Lower leg skin (tissue), 3 donors: ENCODE measurements around the gene CAP1.

Experiments used
- POLR2A ChIP-seq, 2 donors: fragments of 450-650 bp; IDR thresholded peaks; one replicate each; pipeline ENCODE4 v1.6.1; 2016 to 2017; ENCODE audit warnings: antibody characterized with exemption in 2 of 2, mild to moderate bottlenecking in 1 of 2, moderate library complexity in 1 of 2
- TF ChIP-seq, protein P1 (sequence below), 3 donors: fragments of 450-650 bp; IDR thresholded peaks; one replicate each; pipeline ENCODE4 v1.5.1; 2016; ENCODE audit warnings: antibody characterized with exemption in 3 of 3, mild to moderate bottlenecking in 3 of 3, moderate library complexity in 2 of 3

DNA sequence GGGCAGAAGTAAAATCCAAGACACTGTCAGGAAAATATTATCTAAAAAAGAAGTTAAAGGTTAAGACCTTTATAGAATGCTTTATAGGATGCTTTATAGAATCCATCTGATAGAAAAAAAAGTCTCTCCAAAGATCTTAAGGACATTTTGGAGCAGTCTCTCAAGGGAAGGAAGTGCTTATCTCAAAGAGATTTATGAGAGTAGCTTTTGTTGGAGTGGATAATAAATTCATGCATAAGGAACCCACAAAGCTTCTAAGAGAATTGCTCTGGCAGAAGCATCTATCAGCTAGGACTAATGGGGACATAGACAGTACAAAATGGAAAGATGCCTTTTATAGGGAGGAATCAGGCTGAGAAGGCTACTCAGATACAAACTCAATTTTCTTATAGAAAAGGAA, 12.9 kb upstream of the CAP1 start:
- TF ChIP-seq, protein P1, sequence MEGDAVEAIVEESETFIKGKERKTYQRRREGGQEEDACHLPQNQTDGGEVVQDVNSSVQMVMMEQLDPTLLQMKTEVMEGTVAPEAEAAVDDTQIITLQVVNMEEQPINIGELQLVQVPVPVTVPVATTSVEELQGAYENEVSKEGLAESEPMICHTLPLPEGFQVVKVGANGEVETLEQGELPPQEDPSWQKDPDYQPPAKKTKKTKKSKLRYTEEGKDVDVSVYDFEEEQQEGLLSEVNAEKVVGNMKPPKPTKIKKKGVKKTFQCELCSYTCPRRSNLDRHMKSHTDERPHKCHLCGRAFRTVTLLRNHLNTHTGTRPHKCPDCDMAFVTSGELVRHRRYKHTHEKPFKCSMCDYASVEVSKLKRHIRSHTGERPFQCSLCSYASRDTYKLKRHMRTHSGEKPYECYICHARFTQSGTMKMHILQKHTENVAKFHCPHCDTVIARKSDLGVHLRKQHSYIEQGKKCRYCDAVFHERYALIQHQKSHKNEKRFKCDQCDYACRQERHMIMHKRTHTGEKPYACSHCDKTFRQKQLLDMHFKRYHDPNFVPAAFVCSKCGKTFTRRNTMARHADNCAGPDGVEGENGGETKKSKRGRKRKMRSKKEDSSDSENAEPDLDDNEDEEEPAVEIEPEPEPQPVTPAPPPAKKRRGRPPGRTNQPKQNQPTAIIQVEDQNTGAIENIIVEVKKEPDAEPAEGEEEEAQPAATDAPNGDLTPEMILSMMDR (IDR thresholded peaks at IDR 0.05), result no peak
- TF ChIP-seq POLR2A (IDR thresholded peaks at IDR 0.05), result no peak
